CD14-positive monocyte (primary cell): Measurements from ENCODE around the gene CDK19. TPM values are rescaled to one million over a fixed set of nuclear protein-coding genes. Genes with fewer than 3 reads are reported as not detected.

Experiments used
- DNase-seq, 3 donors: peaks; one replicate each; pipeline ENCODE4 v3.0.0-alpha.2; 2011 to 2022
- H2AFZ ChIP-seq: 2 replicates; pipeline ENCODE4 v1.6.0; 2012; ENCODE audit warnings: mild to moderate bottlenecking, low read depth, low read length, inconsistent platforms; ENCODE audit not compliant: insufficient read depth, poor library complexity, severe bottlenecking
- H3K27ac ChIP-seq, 2 donors: 1 replicate in 1 of 2; 2 replicates in 1 of 2; pipeline ENCODE4 v1.5.1; 2012 to 2013; ENCODE audit warnings: low read length in 2 of 2, control low read depth in 1 of 2, inconsistent platforms in 1 of 2, low read depth in 1 of 2, mild to moderate bottlenecking in 1 of 2
- H3K27me3 ChIP-seq, 2 donors: one replicate each; pipeline versions ENCODE4 v1.6.0 to v1.6.1; 2011 to 2013; ENCODE audit warnings: low read length in 2 of 2; ENCODE audit not compliant: control insufficient read depth in 2 of 2, insufficient read depth in 2 of 2
- H3K36me3 ChIP-seq, 2 donors: replicated peaks in 1 of 2; 1 replicate in 1 of 2; 2 replicates in 1 of 2; pipeline versions ENCODE4 v1.5.1 to v1.6.1; 2012 to 2013; ENCODE audit warnings: low read length in 2 of 2, control low read depth in 1 of 2, inconsistent platforms in 1 of 2, mild to moderate bottlenecking in 1 of 2; ENCODE audit not compliant: insufficient read depth in 2 of 2, control insufficient read depth in 1 of 2
- H3K4me1 ChIP-seq, 2 donors: 1 replicate in 1 of 2; 2 replicates in 1 of 2; pipeline versions ENCODE4 v1.5.1 to v1.6.1; 2012 to 2013; ENCODE audit warnings: low read length in 2 of 2, control low read depth in 1 of 2, inconsistent platforms in 1 of 2, mild to moderate bottlenecking in 1 of 2, moderate library complexity in 1 of 2; ENCODE audit not compliant: insufficient read depth in 2 of 2, control insufficient read depth in 1 of 2
- H3K4me2 ChIP-seq: replicated peaks from 2 replicates; pipeline ENCODE3; 2012; ENCODE audit warnings: low read length, moderate library complexity, mild to moderate bottlenecking; ENCODE audit not compliant: poor library complexity, severe bottlenecking; ENCODE audit errors: extremely low read depth
- H3K4me3 ChIP-seq, 3 experiments: fragments of 200-600 bp in 1 of 3; sonication (generic) in 1 of 3; replicated peaks in 1 of 3; 1 replicate in 2 of 3; 2 replicates in 1 of 3; pipeline ENCODE4 v1.5.1; 2011 to 2013; ENCODE audit warnings: low read length in 3 of 3, mild to moderate bottlenecking in 3 of 3, control low read depth in 2 of 3, low read depth in 2 of 3, inconsistent platforms in 1 of 3, moderate library complexity in 1 of 3
- H3K79me2 ChIP-seq: 2 replicates; pipeline ENCODE4 v1.6.0; 2012; ENCODE audit warnings: mild to moderate bottlenecking, control low read depth, inconsistent platforms, low read length, moderate library complexity; ENCODE audit not compliant: insufficient read depth
- H3K9ac ChIP-seq: 2 replicates; pipeline ENCODE4 v1.6.0; 2017; ENCODE audit warnings: low read length, mild to moderate bottlenecking; ENCODE audit not compliant: insufficient read depth, poor library complexity, severe bottlenecking
- H3K9me3 ChIP-seq, 2 donors: replicated peaks in 1 of 2; 1 replicate in 1 of 2; 2 replicates in 1 of 2; pipeline versions ENCODE4 v1.5.1 to v1.6.1; 2012 to 2013; ENCODE audit warnings: low read length in 2 of 2, control low read depth in 1 of 2; ENCODE audit not compliant: control insufficient read depth in 1 of 2, insufficient read depth in 1 of 2
- H4K20me1 ChIP-seq: 2 replicates; pipeline ENCODE4 v1.6.0; 2012; ENCODE audit warnings: mild to moderate bottlenecking, low read length, control low read depth, moderate library complexity; ENCODE audit not compliant: insufficient read depth
- H3K27ac Mint-ChIP-seq, 7 donors: one replicate each; pipeline ENCODE4 v1.8.0; 2020; ENCODE audit warnings: mild to moderate bottlenecking in 7 of 7, mixed read lengths in 7 of 7, moderate library complexity in 6 of 7, inconsistent platforms in 2 of 7
- H3K27me3 Mint-ChIP-seq, 3 donors: one replicate each; pipeline ENCODE4 v1.8.0; 2021 to 2022; ENCODE audit warnings: low read depth in 3 of 3, mild to moderate bottlenecking in 3 of 3, mixed read lengths in 3 of 3, moderate library complexity in 3 of 3, inconsistent platforms in 1 of 3
- H3K36me3 Mint-ChIP-seq, 2 donors: one replicate each; pipeline ENCODE4 v1.8.0; 2020; ENCODE audit warnings: mixed read lengths in 2 of 2, inconsistent platforms in 1 of 2, mild to moderate bottlenecking in 1 of 2
- H3K4me1 Mint-ChIP-seq: one replicate; pipeline ENCODE4 v1.8.0; 2020; ENCODE audit warnings: mild to moderate bottlenecking, mixed read lengths
- H3K4me3 Mint-ChIP-seq, 2 donors: one replicate each; pipeline ENCODE4 v1.8.0; 2020; ENCODE audit warnings: mild to moderate bottlenecking in 2 of 2, mixed read lengths in 2 of 2, moderate library complexity in 1 of 2
- H3K9me3 Mint-ChIP-seq, 7 donors: one replicate each; pipeline ENCODE4 v1.8.0; 2020 to 2022; ENCODE audit warnings: mixed read lengths in 7 of 7, mild to moderate bottlenecking in 6 of 7, moderate library complexity in 6 of 7, inconsistent platforms in 2 of 7
- WGBS: methylation state at CpG from one replicate; pipeline ENCODE4 v1.1.5; 2013; ENCODE audit warnings: missing lambda C conversion rate; ENCODE audit not compliant: insufficient coverage; 5-methylcytosine and 5-hydroxymethylcytosine counted together
- intact Hi-C, 2 donors: fragments of 100-400 bp; cut with micrococcal nuclease; formaldehyde crosslinking; loops; one replicate each; pipeline versions ENCODE4 v1.15.0 to v1.15.1; 2023
- polyA plus RNA-seq, 3 donors: library from polyadenylated mRNA; depleted of rRNA in 1 of 3; unstranded in 2 of 3; stranded (reverse) in 1 of 3; fragments of 300-500 nt in 2 of 3; fragments of >200 nt in 1 of 3; fragmentation: Illumina TruSeq in 2 of 3; gene quantifications; 1 replicate in 2 of 3; 2 replicates in 1 of 3; pipeline ENCODE4 v1.2.3, GENCODE V29; 2012 to 2021
- TF ChIP-seq, protein P1 (sequence below): fragments of 200-600 bp; IDR thresholded peaks from one replicate; pipeline ENCODE4 v1.8.0; 2022; ENCODE audit warnings: antibody characterized with exemption, mild to moderate bottlenecking

Gene CDK19
- polyA plus RNA-seq, 3 donors: 2.7 to 12.0 (median 3.9) TPM

DNA sequence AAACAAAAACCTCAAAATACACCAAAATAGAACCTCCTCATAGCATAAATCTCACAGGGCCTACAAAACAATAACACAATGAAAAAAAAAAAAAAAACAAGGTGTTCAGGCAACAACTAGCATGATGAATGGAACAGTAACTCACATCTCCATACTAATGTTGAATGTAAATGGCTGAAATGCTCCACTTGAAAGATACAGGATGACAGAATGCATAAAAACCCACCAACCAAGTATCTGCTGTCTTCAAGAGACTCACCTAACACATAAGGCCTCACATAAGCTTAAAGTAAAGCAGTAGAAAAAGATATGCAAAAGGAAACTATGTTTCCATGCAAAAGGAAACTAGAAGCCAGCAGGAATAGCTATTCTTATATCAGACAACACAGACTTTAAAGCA is 121.3 kb downstream of the CDK19 start:
- Histone ChIP-seq H3K36me3 (peaks cover 0 to 2% of the 10 kb centered on the region in 2 donors), H3K4me3 (no peak overlapping the region), H3K27ac (no peak overlapping the region), H3K27me3 (no peaks in the 10 kb centered on the region), H3K4me2 (no peak overlapping the region), H3K9ac (no peak overlapping the region), H3K9me3 (no peaks in the 10 kb centered on the region), H3K4me1 (peaks cover 6 to 7% of the 10 kb centered on the region in 2 donors), H3K79me2 (peaks cover 44% of the 10 kb centered on the region), H2AFZ (no peak overlapping the region), H4K20me1 (peaks cover 16% of the 10 kb centered on the region)
- TF ChIP-seq, protein P1, sequence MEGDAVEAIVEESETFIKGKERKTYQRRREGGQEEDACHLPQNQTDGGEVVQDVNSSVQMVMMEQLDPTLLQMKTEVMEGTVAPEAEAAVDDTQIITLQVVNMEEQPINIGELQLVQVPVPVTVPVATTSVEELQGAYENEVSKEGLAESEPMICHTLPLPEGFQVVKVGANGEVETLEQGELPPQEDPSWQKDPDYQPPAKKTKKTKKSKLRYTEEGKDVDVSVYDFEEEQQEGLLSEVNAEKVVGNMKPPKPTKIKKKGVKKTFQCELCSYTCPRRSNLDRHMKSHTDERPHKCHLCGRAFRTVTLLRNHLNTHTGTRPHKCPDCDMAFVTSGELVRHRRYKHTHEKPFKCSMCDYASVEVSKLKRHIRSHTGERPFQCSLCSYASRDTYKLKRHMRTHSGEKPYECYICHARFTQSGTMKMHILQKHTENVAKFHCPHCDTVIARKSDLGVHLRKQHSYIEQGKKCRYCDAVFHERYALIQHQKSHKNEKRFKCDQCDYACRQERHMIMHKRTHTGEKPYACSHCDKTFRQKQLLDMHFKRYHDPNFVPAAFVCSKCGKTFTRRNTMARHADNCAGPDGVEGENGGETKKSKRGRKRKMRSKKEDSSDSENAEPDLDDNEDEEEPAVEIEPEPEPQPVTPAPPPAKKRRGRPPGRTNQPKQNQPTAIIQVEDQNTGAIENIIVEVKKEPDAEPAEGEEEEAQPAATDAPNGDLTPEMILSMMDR: no peak
- H3K27ac Mint-ChIP-seq: no peak overlapping the region
- no peak for DNase-seq
- H3K36me3 Mint-ChIP-seq: peaks cover 22 to 23% of the 10 kb centered on the region in 2 donors
- peaks cover 11% of the 10 kb centered on the region for H3K4me1 Mint-ChIP-seq
- no peak overlapping the region for H3K4me3 Mint-ChIP-seq
- H3K9me3 Mint-ChIP-seq: peaks cover 0 to 5% (median 0%) of the 10 kb centered on the region in 7 donors
- intact Hi-C loops: no loop called here
- peaks cover 0 to 1% (median 0%) of the 10 kb centered on the region in 3 donors for H3K27me3 Mint-ChIP-seq

GRCh38 chr6:110693296-110693695 is 122.0 kb downstream of the CDK19 start:
- 100% methylated on average over 3 of the region's 3 CpGs for WGBS
- H3K4me1 ChIP-seq: peaks cover 10 to 13% of the 10 kb centered on the region in 2 donors

More at GRCh38 chr6:110693296-110693695, 122.0 kb downstream of the CDK19 start:
- H3K9ac ChIP-seq: no peak overlapping the region
- Mint-ChIP-seq H3K27ac (no peak overlapping the region), H3K9me3 (peaks cover 0 to 5% (median 0%) of the 10 kb centered on the region in 7 donors), H3K4me1 (peaks cover 18% of the 10 kb centered on the region), H3K27me3 (peaks cover 0 to 1% (median 0%) of the 10 kb centered on the region in 3 donors), H3K4me3 (no peak overlapping the region), H3K36me3 (peaks cover 23 to 24% of the 10 kb centered on the region in 2 donors)
- H3K27me3 ChIP-seq: no peaks in the 10 kb centered on the region
- intact Hi-C loops: no loop called here
- DNase-seq: no peak
- H3K79me2 ChIP-seq: peaks cover 42% of the 10 kb centered on the region
- H4K20me1 ChIP-seq: peaks cover 22% of the 10 kb centered on the region
- no peaks in the 10 kb centered on the region for H3K9me3 ChIP-seq
- no peak overlapping the region for H2AFZ ChIP-seq
- TF ChIP-seq, protein P1: no peak
- H3K4me2 ChIP-seq: no peak overlapping the region
- peaks cover 0 to 2% of the 10 kb centered on the region in 2 donors for H3K36me3 ChIP-seq
- no peak overlapping the region for H3K4me3 ChIP-seq
- H3K27ac ChIP-seq: no peak overlapping the region
